Trophoblast cell (in vitro differentiated cells and primary cell): ENCODE measurements around the gene HDAC11.

Source experiments
- DNase-seq, 2 donors: peaks; one replicate each; pipeline ENCODE4 v3.0.0-alpha.2; 2016
- H2AFZ ChIP-seq: 2 replicates; pipeline ENCODE4 v1.6.1; 2013; ENCODE audit warnings: low read length, moderate library complexity, mild to moderate bottlenecking; ENCODE audit not compliant: insufficient read depth, poor library complexity
- H2AK5ac ChIP-seq: 2 replicates; pipeline ENCODE4 v1.6.1; 2013; ENCODE audit warnings: mild to moderate bottlenecking, low read length
- H2BK120ac ChIP-seq: 2 replicates; pipeline ENCODE4 v1.6.1; 2013; ENCODE audit warnings: low read length, mild to moderate bottlenecking, moderate library complexity; ENCODE audit not compliant: insufficient read depth, poor library complexity
- H2BK12ac ChIP-seq: 2 replicates; pipeline ENCODE4 v1.6.1; 2013; ENCODE audit warnings: mild to moderate bottlenecking, low read length, moderate library complexity
- H2BK5ac ChIP-seq: 2 replicates; pipeline ENCODE4 v1.6.1; 2013; ENCODE audit warnings: low read length, low read depth, moderate library complexity, mild to moderate bottlenecking; ENCODE audit not compliant: poor library complexity
- H3K14ac ChIP-seq: 2 replicates; pipeline ENCODE4 v1.6.1; 2013; ENCODE audit warnings: mild to moderate bottlenecking, low read length
- H3K18ac ChIP-seq: 2 replicates; pipeline ENCODE4 v1.6.1; 2013; ENCODE audit warnings: mild to moderate bottlenecking, low read length
- H3K23ac ChIP-seq: 2 replicates; pipeline ENCODE4 v1.6.1; 2013; ENCODE audit warnings: low read length
- H3K27ac ChIP-seq: 2 replicates; pipeline ENCODE4 v1.5.1; 2013; ENCODE audit warnings: low read depth, mild to moderate bottlenecking, inconsistent platforms, low read length, moderate library complexity
- H3K27me3 ChIP-seq: 2 replicates; pipeline ENCODE4 v1.6.1; 2013; ENCODE audit warnings: inconsistent platforms, mild to moderate bottlenecking, low read length, moderate library complexity; ENCODE audit not compliant: insufficient read depth
- H3K36me3 ChIP-seq, 2 experiments: 1 replicate in 1 of 2; 2 replicates in 1 of 2; pipeline ENCODE4 v1.6.1; 2013; ENCODE audit warnings: low read length in 2 of 2, mild to moderate bottlenecking in 2 of 2, moderate library complexity in 1 of 2; ENCODE audit not compliant: insufficient read depth in 2 of 2, control insufficient read depth in 1 of 2
- H3K4ac ChIP-seq: 2 replicates; pipeline ENCODE4 v1.6.1; 2013; ENCODE audit warnings: low read depth, mild to moderate bottlenecking, low read length, moderate library complexity
- H3K4me1 ChIP-seq, 2 experiments: 1 replicate in 1 of 2; 2 replicates in 1 of 2; pipeline ENCODE4 v1.6.1; 2013; ENCODE audit warnings: low read length in 2 of 2, mild to moderate bottlenecking in 2 of 2, moderate library complexity in 1 of 2; ENCODE audit not compliant: insufficient read depth in 2 of 2, control insufficient read depth in 1 of 2
- H3K4me2 ChIP-seq: 2 replicates; pipeline ENCODE4 v1.6.1; 2013; ENCODE audit warnings: inconsistent platforms, mild to moderate bottlenecking, low read length, moderate library complexity
- H3K4me3 ChIP-seq: 2 replicates; pipeline ENCODE4 v1.5.1; 2013; ENCODE audit warnings: mild to moderate bottlenecking, low read depth, low read length, inconsistent platforms
- H3K79me1 ChIP-seq: one replicate; pipeline ENCODE4 v1.6.1; 2013; ENCODE audit warnings: low read length
- H3K79me2 ChIP-seq: 2 replicates; pipeline ENCODE4 v1.6.1; 2013; ENCODE audit warnings: low read length, mild to moderate bottlenecking; ENCODE audit not compliant: control insufficient read depth, insufficient read depth, poor library complexity
- H3K9ac ChIP-seq: 2 replicates; pipeline ENCODE4 v1.6.1; 2013; ENCODE audit warnings: mild to moderate bottlenecking, low read length
- H3K9me3 ChIP-seq: 2 replicates; pipeline ENCODE4 v1.6.1; 2013; ENCODE audit warnings: low read depth, mild to moderate bottlenecking, control low read depth, inconsistent platforms, low read length; ENCODE audit not compliant: insufficient read depth
- H4K12ac ChIP-seq: 2 replicates; pipeline ENCODE4 v1.6.1; 2013; ENCODE audit warnings: low read depth, mild to moderate bottlenecking, low read length, moderate library complexity
- H4K8ac ChIP-seq: 2 replicates; pipeline ENCODE4 v1.6.1; 2013; ENCODE audit warnings: low read depth, mild to moderate bottlenecking, low read length, moderate library complexity
- H4K91ac ChIP-seq: one replicate; pipeline ENCODE4 v1.6.1; 2013; ENCODE audit warnings: low read depth, mild to moderate bottlenecking, low read length, moderate library complexity
- WGBS: extraction: QIAGEN DNeasy Blood & Tissue Kit; methylation state at CpG from one replicate; pipeline ENCODE4 v1.1.7; 2013; ENCODE audit warnings: missing lambda C conversion rate; ENCODE audit not compliant: insufficient read length, insufficient coverage; ENCODE audit errors: extremely low coverage; 5-methylcytosine and 5-hydroxymethylcytosine counted together

The HDAC11 gene

DNA sequence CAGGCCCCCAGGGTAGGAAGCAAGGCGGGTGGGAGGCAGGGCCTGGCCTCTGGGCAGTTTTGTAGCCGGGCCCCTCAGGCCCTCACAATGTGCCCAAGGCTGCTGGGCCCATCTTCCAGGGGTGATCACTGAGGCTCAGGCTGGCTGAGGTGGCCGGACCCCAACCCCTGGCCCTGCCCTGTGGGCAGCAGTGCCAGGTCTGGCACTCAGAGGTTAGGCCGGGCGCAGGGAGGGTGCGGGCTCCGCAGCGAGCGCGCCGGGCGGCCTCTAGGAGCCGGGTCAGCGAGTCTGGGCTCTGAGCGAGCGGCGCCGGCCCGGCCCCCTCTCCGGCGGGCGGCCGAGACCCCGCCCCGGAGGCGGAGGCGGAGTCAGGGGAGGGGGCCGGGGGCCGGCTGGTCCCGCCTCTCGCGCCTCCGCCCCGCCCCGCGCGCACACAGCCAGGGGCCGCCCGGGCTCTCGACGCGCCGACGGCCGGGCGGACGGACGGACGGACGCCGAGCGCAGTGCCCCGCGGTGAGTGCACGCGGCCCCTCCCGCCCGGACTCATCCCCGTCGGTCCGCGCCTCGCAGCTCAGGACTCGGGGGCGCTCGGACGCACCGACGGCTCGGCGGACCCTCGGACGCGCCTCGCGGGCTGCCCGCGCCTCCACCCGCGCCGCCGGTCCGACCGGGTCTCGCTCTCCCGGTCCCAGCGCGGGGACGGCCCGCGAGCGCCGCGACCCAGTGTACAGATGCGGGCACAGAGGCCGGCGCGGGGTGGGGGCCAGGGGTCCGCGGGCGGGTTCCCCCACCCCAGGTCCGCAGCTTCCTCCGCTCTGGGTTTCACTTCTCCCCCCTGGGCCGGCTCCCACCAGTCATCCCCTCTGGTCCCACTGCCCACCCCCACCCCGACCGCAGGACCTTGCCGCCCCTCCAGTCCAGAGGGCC is 68.9 kb downstream of the HDAC11 start, which contains the start of gene FBLN2:
Gene FBLN2 (plus strand): TSS at position 430 of the 927 bp plus-strand sequence. CDS start 21,231 bp downstream, outside the sequence.
- H3K4me2 ChIP-seq = peak within 1 kb of the TSS; percentile 79
- DNase-seq = peak; percentile 55 to 76
- peak within 1 kb of the TSS; percentile 68 for H2AFZ ChIP-seq
- no peak within 1 kb of the TSS for H3K27ac ChIP-seq
- H4K8ac ChIP-seq = peak within 1 kb of the TSS; percentile 83
- H2BK120ac ChIP-seq = peak within 1 kb of the TSS; percentile 53
- H3K79me2 ChIP-seq = no peaks in the 10 kb centered on the region
- H2BK5ac ChIP-seq = no peak within 1 kb of the TSS
- peak within 1 kb of the TSS; percentile 67 for H3K4me3 ChIP-seq
- H4K12ac ChIP-seq = no peak within 1 kb of the TSS
- peak within 1 kb of the TSS; percentile 37 for H2BK12ac ChIP-seq
- H3K23ac ChIP-seq = no peak within 1 kb of the TSS
- peak within 1 kb of the TSS; percentile 71 for H4K91ac ChIP-seq
- WGBS = no CpG with 5 or more reads among the region's 107 CpGs
- peak within 1 kb of the TSS; percentile 69 for H3K18ac ChIP-seq
- H3K9me3 ChIP-seq = peaks cover 1% of the 10 kb centered on the region
- no peaks in the 10 kb centered on the region for H3K27me3 ChIP-seq
- no peaks in the 10 kb centered on the region for H3K36me3 ChIP-seq
- no peak within 1 kb of the TSS for H3K4ac ChIP-seq
- H2AK5ac ChIP-seq = peak within 1 kb of the TSS; percentile 14
- no peak within 1 kb of the TSS for H3K9ac ChIP-seq
- peaks cover 12 to 16% of the 10 kb centered on the region in 2 experiments for H3K4me1 ChIP-seq
- no peak within 1 kb of the TSS for H3K14ac ChIP-seq
- H3K79me1 ChIP-seq = peaks cover 5% of the 10 kb centered on the region

DNA sequence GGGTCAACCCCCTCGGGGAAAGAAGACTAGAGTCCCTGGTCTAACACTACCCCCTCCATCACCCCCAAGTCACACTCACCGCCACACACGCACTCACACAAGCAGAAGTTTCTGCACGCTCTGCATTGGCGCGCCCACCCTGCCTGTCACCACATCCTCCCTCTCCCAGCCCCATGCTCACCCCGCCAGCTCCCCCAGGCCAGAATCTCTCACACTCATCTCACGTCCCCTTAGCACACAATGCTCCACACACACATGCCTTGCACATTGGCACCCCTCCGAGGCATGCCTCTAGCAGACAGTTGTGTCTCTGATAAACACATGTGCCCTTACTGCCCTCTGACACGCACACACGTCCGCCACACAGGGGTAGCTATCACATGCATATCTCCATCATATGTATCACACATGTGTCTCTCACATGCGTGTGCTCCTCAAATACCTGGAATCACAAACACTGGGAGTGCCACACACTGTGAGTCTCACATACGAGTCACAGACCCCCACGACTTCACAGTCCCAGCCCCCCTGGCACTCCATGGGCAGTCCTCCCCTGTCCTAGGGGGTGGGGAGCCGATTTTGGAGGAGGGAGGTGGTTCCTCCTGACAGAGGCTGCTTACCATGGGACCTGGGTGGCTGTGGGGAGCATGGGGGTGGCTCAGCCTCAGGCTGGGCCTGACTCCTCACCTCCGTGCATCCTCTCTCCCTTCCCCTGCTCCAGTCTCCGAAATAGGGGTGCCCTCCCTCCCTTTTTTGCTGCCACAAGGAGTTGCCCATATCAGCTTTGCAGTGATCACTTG is 69.7 kb downstream of the HDAC11 start:
- no peaks in the 10 kb centered on the region for H3K79me2 ChIP-seq
- no peak overlapping the region for H2BK12ac ChIP-seq
- peaks cover 12 to 16% of the 10 kb centered on the region in 2 experiments for H3K4me1 ChIP-seq
- no peak overlapping the region for H3K4ac ChIP-seq
- H3K27me3 ChIP-seq = no peaks in the 10 kb centered on the region
- H4K8ac ChIP-seq = no peak overlapping the region
- H2AFZ ChIP-seq = no peak overlapping the region
- peaks cover 1% of the 10 kb centered on the region for H3K9me3 ChIP-seq
- WGBS = no CpG with 5 or more reads among the region's 18 CpGs
- H3K23ac ChIP-seq = no peak overlapping the region
- no peak overlapping the region for H3K14ac ChIP-seq
- H3K36me3 ChIP-seq = no peaks in the 10 kb centered on the region
- no peak overlapping the region for H3K9ac ChIP-seq
- no peak overlapping the region for H3K27ac ChIP-seq
- no peak overlapping the region for H4K91ac ChIP-seq
- H2BK5ac ChIP-seq = no peak overlapping the region
- H2BK120ac ChIP-seq = no peak overlapping the region
- no peak overlapping the region for H2AK5ac ChIP-seq
- H3K4me2 ChIP-seq = no peak overlapping the region
- no peak overlapping the region for H3K4me3 ChIP-seq
- H4K12ac ChIP-seq = no peak overlapping the region
- H3K18ac ChIP-seq = no peak overlapping the region
- peaks cover 5% of the 10 kb centered on the region for H3K79me1 ChIP-seq
- DNase-seq = no peak

DNA sequence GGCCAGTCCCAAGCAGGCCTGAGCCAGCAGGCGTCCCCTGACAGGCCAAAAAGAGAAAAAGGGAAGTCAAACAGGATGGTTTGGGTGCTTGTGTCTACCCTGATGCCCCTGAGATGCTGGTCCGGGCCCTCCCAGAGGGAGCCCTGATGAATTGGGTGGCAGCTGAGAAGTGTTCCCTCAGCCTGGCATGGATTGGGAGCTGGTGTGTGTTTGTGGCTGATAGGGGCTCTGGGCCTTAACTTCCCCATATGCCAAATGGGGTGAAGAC is 70.3 kb downstream of the HDAC11 start:
- peak; percentile 46 to 72 for DNase-seq
- WGBS = no CpG with 5 or more reads among the region's 2 CpGs

DNA sequence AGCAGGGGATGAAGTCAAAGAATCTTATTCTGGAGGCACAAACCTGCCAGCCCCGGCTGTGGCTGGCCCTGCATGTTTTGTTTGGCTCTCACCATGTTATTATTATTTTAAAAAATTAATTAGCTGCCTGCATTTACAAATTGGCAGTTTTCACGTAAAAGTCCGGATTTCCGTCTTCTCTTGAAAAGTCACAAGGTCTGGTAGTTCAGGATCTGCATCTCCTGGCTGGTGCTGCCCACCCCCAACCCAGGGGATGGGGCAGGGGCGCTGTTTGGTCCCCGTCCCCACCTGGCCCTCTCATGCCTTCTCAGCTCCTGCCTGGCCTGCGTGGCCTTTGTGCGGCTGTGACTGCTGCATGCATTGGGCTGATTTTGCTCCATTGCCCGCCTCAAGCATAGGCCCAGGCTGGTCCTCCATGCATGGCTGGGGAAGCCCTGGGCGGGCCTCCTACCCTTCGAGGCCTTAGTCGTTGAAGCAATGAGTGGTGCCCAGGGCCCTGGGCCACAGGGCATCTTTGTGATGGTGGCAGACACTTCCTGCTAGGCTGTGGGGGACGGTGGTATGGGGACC is 70.8 kb downstream of the HDAC11 start:
- no peak overlapping the region for H2BK120ac ChIP-seq
- peaks cover 5% of the 10 kb centered on the region for H3K79me1 ChIP-seq
- H2AFZ ChIP-seq = no peak overlapping the region
- H4K8ac ChIP-seq = no peak overlapping the region
- H4K91ac ChIP-seq = no peak overlapping the region
- WGBS = no CpG with 5 or more reads among the region's 13 CpGs
- no peak overlapping the region for H3K4me3 ChIP-seq
- H3K79me2 ChIP-seq = no peaks in the 10 kb centered on the region
- H4K12ac ChIP-seq = no peak overlapping the region
- peaks cover 1% of the 10 kb centered on the region for H3K9me3 ChIP-seq
- H3K4me1 ChIP-seq = peaks cover 12 to 18% of the 10 kb centered on the region in 2 experiments
- no peak overlapping the region for H2BK12ac ChIP-seq
- H3K36me3 ChIP-seq = no peaks in the 10 kb centered on the region
- H3K9ac ChIP-seq = no peak overlapping the region
- no peak overlapping the region for H3K14ac ChIP-seq
- no peak overlapping the region for H3K18ac ChIP-seq
- no peak overlapping the region for H2BK5ac ChIP-seq
- DNase-seq = no peak
- no peak overlapping the region for H3K23ac ChIP-seq
- no peak overlapping the region for H3K4ac ChIP-seq
- H3K27ac ChIP-seq = no peak overlapping the region
- H2AK5ac ChIP-seq = no peak overlapping the region
- no peaks in the 10 kb centered on the region for H3K27me3 ChIP-seq
- H3K4me2 ChIP-seq = no peak overlapping the region

More for the DNA sequence above, 70.3 kb downstream of the HDAC11 start:
- Histone ChIP-seq H3K9ac (no peak overlapping the region), H3K4ac (no peak overlapping the region), H4K8ac (no peak overlapping the region), H3K9me3 (peaks cover 1% of the 10 kb centered on the region), H3K18ac (no peak overlapping the region), H3K4me3 (no peak overlapping the region), H3K14ac (no peak overlapping the region), H3K23ac (no peak overlapping the region), H2AFZ (no peak overlapping the region), H3K79me2 (no peaks in the 10 kb centered on the region), H3K79me1 (peaks cover 5% of the 10 kb centered on the region), H2BK12ac (no peak overlapping the region), H4K12ac (no peak overlapping the region), H3K4me2 (no peak overlapping the region), H2AK5ac (no peak overlapping the region), H2BK120ac (no peak overlapping the region), H3K27ac (no peak overlapping the region), H3K36me3 (no peaks in the 10 kb centered on the region), H3K27me3 (no peaks in the 10 kb centered on the region), H3K4me1 (peaks cover 12 to 16% of the 10 kb centered on the region in 2 experiments), H2BK5ac (no peak overlapping the region), H4K91ac (no peak overlapping the region)
